Glomerular visceral epithelial cell (primary cell): ENCODE measurements around the gene SSBP1.
"Not testable (repeated sequence)": the region's sequence is repeated elsewhere in the genome, so short reads cannot be mapped to it uniquely, and the experiment has no call there.

Experiments used
- DNase-seq: peaks from one replicate; pipeline ENCODE4 v3.0.0-alpha.2; 2016; ENCODE audit errors: extremely low spot score

The SSBP1 gene

GRCh38 chr7:141770083-141770583, 32.0 kb downstream of the SSBP1 start:
- not testable (repeated sequence) for DNase-seq

- DNase-seq, result no peak
Measured at GRCh38 chr7:141776374-141776773, 38.2 kb downstream of the SSBP1 start, which contains the start of gene TAS2R4. Gene TAS2R4 (plus strand): TSS chr7:141776674. CDS start chr7:141778489, 1,815 bp downstream.

GRCh38 chr7:141785706-141786552, 47.8 kb downstream of the SSBP1 start:
- DNase-seq, result peak; percentile 53

GRCh38 chr7:141788296-141788695, 50.1 kb downstream of the SSBP1 start:
- no peak for DNase-seq

GRCh38 chr7:141789917-141790316, 51.8 kb downstream of the SSBP1 start, which contains the start of gene TAS2R5:
Gene TAS2R5 (plus strand): TSS chr7:141790217. CDS start chr7:141790362, 145 bp downstream.
- no peak for DNase-seq

GRCh38 chr7:141792526-141792925, 54.4 kb downstream of the SSBP1 start:
- no peak for DNase-seq
